GM21447 (cell line): ENCODE data around the gene GRIK3.

Experiments used
- ATAC-seq: cut with Tn5 transposase; IDR thresholded peaks from one replicate; pipeline ENCODE4 v1.9.1; 2021; ENCODE audit not compliant: unreplicated experiment

GRIK3 gene

DNA sequence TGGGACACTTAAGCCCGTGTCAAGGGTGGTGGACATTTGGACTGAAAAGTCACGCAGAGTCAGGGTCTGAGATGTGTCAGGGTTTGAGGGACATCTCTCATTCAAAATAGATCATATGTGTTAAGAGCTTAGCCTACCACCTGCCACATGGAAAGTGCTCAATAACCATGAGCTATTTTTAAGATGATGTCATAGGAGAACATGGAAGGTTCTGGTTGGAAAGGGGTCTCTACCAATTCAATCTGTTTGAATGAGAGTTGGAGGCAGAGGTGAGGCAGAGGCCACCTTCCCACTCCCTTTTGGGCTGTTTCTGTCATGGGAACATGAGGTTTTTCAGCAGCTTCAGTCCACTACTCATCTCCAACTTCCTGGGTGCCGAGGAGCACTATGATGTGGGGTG, 239.9 kb downstream of the GRIK3 start:
- ATAC-seq: no peak

DNA sequence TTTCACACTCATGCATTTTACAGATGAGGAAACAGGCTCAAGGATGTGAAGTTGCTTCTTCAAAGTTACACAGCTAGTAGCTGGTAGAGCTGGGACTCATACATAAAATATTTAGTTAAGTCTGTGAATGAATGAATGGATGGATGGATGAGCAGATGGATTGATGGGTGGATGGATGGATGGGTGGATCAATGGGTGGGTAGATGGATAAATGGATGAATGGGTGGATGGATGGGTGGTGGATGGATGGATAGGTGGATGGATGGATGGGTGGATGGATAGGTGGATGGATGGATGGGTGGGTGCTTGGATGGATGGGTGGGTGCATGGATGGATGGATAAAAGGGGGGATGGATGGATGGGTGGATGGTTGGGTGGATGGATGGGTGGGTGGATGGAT, 240.9 kb downstream of the GRIK3 start:
- no peak for ATAC-seq

DNA sequence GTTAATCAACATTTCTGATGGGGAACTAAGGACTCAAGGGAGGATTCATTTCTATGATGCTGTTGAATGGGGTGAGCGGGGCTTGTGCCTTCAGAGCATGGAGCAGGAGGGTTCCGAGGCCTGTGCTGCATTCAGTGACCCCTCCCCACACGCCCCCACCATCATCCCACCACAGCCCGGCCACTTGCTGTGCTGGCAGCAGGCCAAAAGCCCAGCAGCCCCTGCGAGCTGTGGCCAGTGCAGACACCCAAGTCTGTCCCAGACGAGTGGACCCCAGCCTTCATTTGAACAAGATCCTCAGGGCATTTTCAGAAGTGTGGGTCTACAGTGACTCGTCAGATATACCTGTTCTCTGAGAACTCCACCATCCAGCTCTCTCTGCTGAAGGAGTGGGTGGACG, 242.0 kb downstream of the GRIK3 start:
- ATAC-seq: no peak

DNA sequence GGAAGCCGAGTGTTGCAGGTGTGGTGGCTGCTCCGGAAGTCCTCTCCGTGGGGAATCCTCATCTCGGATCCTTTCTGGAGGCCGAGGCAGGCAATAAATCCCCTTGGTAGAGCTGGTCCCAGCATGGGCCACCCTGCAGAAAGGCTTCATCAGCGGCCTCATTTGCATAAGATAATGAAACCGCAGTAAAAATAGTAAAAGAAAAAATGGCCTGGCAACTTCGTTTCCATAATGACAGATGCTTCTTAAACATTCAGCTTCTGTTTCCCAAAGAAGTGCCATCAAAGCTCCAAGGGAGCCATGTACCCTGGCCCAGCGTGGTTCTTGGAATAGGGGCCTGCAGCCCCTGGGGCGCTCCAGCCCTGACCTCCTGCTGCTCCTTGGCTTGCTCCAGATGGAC, 244.1 kb downstream of the GRIK3 start:
- no peak for ATAC-seq

DNA sequence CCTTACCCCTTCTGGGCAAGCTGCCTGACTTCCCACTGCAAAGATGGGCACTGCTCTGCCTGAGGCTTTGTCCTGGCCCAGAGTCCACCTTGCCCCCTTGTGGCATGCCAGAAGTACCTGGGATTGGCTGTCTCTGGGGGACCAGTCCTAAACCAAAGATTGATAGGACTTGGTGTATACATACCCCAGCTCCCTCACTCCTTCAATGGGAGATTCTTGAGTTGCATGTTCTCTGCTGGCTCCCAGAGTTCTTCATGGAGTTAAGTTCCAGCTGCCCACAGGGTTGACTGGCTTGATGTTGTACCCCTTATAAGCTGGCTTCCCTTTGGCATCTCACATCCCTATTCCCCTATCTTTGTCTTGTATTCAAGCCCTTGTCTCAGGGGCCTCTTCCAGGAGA, 244.8 kb downstream of the GRIK3 start:
- no peak for ATAC-seq

DNA sequence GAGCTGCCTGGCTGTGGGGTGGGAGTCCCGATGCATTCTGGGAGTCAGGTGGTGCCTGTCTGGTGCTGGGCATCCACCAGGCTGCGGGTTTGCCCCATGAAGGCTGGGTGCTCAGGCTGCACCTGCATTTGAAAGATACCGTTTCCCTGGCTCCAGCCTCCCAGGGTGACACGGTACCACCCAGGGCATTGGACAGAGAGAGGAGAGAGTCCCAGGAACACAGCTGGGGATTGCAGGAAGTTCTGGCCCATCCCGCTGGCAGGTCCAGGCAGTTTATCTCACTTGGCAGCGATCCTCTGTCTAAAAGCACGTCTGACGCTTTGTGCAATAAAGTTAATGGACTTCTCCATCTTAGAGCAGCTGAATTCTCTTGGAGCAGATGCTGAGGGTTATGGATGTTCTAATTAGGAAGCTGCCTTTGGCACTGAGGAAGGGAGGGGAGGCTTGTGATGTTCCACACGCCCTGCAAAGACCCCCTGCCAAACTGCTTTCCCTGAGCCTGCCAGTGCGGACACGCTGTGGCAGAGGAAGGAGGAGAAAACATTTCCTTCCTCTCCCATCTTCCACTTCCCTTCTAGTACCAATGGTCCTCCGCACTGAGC, 246.9 kb downstream of the GRIK3 start:
- no peak for ATAC-seq

DNA sequence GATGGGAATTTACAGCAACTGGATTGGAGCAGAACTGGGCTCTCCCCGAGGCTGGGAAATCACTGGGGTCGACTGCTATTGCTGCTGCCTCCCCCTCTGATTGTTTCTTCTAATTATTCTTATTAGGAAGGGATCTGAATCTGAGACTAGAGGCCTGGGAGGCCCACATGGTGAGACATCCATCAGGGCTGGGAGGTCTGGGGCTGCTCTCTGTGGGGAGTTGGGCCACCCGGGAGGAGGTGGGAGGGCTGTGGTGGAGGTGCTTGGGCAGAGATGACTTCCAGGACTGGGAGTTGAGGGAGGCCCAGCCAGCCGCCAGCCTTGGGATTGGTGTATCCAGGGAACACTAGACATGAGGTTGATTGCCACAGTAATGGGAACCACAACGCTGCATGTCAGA, 247.9 kb downstream of the GRIK3 start:
- ATAC-seq: no peak

DNA sequence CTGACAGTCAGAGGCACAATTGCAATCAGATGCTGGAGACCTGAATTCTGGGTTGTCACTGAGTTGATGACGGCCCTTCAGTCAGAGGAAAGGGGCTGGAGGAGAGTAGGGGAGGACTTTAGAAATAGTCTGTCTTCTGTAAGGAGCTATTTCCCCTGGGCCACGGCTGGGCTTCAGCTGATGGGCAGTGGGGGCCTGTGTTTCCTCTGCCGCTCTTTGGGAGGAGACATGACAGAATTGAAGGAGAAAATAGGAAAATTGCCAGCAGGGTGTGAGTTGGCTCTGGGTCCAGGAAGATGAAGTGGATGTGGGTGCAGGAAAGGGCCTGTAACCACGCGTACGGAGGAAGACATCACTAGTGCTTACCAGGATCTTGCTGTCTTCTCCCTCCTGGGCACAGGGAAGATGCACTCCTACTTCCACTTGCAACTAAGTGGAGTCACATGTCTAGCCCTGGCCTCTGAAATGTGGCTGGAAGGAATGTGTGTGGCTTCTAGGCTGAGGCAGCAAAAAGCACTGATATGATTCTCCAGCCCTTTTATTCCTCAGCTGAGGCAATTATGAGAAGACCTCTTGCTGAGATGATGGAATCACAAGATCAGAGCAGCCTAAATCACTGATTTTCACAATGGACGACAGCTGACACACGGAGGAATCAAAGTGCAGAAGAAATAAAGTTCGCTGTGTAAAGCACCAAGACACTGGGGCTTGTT, 250.0 kb downstream of the GRIK3 start:
- no peak for ATAC-seq

DNA sequence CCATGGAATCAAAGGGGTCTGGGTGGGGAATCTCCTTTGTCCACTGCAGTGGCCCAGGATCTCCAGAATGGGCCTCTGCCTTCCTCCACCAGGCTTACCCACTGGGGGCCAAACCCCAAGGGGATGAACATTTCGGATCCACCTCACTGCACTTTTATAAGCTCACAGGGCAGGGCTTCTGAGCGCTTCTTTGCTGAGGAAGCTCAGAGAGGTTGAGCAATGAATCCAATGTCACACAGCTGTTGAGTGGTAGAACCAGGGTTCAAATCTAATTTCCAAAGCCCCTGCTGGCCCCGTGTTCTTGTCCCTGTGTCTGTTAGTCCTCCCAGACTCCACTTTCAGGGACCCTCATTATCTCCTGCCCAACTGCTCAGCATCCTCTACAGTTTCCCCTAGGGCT, 250.8 kb downstream of the GRIK3 start:
- no peak for ATAC-seq

DNA sequence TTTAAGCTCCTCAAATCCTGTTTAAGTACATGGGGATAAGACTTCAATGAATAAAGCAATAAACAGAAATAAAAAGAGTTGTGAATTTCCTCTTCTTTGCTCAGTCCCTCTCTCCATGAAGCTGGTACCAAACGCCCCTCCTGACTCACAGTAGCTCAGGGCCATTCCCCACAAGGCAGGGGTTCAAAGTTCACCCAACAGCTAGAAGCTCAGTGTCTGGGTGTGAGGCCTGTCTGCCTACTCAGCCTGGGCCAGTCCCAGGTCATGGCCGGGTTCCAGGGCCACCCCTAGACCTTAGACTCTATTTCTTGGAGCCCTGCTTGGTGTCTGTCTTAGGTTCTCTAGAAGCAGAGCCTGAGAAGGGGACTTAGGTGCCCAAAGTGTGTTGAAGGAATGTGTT, 251.5 kb downstream of the GRIK3 start:
- no peak for ATAC-seq

DNA sequence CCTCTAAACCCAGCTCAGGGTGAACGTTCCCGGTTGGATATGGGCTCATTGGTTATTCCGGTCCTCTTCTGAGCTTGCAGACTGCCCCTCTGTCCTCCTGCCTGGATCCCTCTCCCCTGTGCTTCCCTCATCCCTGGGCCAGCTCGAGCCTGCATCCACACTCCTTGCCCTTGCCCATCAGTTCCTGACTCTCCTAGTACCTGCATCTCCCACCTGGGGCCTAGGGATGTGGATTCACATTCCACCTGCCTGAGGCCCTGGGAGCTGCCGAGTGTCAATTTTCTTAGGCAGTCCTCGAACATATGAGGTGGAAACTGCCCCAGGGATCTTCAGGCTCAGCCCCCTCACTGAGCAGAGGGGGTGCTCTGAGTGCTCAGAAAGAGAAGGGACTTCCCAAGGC, 252.2 kb downstream of the GRIK3 start:
- ATAC-seq: no peak

DNA sequence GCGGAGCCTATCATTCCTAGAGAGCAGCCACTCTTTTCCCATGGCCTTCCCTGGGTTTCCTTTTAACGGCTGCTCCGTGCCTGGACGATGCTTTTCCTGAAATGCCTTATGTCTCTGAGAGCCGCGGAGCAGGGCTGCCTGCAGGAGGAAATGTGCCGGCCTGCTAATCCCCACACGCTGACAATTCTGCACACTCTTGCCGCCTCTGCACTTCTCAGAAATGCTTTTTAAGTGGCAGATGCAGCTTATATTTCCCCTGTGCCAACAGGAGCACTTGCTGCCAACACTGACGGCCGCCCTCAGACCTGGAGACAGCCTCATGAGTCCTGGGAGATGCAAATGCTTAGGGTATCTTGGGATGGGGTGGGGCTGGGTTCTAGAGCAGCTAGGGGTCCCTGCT, 253.2 kb downstream of the GRIK3 start:
- no peak for ATAC-seq

DNA sequence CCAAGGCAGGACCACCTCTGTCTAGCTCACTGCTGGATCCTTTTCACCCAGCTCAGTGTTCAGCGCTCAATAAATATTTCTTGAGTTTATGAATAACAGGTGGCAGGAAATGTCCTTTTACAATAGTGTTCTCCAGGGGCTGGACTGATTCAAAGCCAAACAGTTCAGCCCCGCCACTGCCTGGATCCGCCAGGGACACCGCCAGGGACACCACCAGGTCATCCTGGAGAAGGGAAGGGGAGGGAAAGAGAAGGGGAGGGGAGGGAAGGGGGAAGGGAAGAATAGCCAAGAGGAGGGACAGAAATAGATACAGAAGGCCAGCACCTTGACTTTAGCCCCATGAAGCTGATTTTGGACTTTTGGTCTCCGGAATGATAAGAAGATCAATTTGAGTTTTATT, 255.6 kb downstream of the GRIK3 start:
- no peak for ATAC-seq

DNA sequence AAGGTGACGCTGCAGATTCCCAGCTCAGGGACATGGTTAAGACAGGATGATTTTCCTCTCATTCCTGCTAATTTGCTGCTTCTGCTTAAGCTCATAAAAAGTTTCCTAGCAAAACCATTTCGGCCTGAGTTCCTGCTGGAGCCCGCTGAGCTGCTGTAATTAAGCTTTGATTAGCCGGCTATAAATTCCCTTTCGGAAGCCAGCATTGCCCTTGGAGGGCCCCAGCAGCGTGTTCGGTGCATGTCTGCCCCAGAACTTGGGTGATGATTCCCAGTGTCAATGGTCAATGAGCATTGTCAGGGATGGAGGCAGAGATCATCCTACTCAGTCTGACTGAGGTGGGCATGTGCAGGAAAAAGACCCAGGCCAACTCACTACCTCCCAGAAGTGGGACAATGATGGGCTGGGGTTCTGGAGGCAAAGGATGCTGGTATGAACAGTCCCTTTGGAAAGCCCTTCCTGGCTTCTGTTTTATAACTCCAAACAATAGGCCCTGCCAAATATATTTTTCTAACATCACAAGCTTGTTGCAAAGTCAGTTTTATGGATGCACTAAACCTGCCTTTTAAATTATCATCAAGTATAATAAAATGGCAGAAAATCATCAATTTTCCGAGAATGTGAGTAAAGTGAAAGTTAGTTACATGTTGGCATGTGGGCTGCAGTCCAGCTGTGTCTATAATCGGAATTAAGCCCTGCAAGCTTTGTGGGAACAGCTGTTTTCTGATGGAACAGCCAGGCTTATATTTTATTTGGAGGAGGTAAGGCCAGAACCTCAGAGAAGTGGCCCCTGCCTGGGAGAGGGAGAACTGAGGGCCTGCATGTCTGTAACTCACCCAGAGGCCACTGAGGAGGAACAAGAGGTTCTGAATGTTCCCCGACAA, 257.1 kb downstream of the GRIK3 start:
- ATAC-seq: no peak

DNA sequence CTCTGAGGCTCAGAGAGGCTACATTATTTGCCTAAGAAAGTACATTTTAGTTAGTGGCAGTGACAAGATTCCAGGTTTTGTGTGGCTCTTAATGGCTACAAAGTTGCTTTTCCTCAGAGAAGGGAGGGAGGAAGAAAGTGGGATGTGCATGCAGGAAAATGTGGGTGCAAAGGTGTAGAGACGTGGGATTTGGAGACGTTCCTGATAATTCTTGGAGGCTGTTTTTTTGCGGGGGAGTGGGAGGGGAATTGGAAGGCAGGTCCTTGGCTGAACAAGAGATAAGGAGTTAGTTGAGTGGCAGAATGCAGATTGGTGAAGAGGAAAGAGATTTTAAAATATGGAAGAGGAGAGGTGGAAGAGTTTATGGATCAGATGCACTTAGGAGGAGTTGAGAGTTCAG, 258.1 kb downstream of the GRIK3 start:
- ATAC-seq: no peak

DNA sequence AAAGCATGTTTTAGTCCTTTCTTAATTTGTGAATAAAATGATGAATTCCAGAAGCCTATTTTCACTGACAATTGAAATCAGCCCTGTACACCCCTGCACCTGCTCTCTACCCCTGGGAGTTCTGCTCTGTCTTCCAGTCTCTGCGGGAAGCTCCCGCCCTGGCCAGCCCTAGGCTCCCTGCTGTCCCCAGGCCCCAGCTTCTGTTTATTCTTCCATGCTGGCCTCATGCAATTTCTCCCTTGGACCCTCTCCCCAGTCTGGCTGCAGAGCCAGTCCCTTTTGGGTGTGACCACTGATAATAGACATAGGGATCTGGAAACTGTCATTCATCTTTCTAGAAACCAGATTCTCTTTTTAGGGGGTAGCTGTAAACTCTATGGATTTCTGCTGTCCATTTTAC, 258.6 kb downstream of the GRIK3 start:
- ATAC-seq: no peak

DNA sequence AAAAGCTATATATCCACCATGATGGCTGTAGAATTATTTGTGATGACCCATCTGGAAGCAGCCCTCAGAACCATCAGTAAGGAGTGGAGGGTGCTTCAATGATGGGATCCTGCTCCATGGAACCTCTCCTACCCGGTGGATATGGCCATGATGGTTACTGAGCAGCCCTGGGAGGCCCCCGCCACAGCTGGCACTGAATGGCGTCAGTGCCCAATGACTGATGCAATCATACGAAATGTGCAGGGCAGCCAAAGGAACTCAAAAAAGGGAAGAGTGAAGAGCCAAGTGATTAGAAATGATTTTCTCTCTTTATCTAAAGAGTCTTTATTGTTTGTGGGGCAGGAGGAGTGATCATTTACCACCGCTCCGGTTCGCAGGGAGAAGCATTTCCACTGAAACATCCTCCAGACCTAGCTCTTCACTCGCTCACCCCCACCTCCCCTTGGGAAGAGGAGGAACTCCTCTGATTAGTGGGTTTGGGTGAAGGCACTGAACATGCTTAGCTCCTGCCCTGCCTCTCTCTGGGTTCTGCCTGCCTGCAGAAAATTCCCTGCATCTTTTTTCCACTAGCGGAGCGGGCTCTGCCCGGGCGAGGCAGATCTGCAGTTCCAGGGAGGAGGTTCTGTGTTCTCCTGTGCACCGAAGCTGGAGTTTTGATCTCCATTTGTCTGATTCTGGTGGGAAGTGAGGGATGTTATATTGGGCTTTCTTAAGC, 260.3 kb downstream of the GRIK3 start:
- ATAC-seq: no peak

DNA sequence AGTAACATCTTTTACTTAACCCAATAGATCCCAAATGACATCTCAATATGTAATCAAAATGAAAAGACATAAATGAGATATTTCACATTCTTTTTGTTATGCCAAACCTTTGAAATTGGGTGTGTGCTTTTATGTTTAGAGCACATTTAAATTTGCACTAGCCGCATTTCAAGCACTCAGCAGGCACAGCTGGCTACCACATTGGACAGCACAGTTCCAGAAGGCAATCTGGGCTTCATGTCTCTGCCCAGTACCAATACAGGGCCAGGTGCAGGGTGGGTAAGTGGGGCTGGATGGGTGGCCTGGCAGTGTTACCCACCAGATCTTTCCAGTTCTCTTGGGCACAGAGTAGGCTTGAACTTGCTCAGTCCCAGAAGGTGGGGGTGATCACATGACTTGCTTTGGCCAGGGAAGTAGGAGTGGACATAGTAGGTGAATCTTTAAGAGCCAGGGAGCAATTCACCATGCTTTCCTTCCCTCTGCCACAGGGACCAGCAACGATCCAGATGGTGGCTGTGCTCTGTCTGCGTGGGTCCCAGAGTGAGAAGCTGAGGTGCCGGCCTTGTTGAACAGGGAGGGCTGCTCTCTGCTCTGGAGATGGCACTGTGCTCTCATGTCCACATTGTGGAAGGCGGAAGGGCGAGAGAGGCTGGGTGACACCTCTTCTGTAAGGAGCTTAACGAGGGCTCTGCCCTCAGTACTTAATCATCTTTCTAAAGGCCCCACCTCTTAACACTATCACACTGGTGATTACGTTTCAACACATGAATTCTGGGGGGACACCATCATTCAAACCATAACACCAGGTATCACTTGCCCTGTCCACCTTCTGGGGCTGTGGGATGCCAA, 261.4 kb downstream of the GRIK3 start:
- ATAC-seq: no peak

DNA sequence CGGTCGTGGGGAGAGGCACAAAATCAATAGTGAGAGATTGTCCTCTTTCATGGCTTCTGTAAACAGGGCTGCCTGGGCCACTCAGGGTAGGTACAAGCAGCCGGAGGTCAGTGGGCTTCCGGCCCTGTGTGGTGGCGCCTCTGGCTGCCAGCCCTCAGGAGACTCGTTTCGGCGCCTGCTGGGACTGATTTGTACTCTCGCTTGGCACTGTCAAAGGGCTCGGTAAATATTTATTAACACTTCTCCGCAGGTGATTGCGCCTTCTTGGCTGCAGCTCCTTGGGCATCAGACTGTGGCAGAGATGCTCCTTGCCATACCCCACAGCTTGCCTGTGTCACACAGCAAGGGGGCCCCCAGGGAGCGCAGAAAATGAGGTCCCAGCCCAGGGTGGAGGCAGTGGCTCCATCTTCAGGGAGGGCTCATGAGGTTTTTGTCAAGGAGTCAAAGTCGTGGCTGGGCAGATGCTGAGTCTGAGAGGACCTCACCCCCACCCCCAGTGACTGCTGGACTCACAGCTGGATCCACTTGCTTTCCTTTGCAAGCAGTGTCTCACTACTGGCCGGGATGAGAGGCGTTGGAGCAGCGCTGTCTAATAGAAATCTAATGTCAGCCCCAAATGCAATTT, 262.5 kb downstream of the GRIK3 start:
- ATAC-seq: no peak

DNA sequence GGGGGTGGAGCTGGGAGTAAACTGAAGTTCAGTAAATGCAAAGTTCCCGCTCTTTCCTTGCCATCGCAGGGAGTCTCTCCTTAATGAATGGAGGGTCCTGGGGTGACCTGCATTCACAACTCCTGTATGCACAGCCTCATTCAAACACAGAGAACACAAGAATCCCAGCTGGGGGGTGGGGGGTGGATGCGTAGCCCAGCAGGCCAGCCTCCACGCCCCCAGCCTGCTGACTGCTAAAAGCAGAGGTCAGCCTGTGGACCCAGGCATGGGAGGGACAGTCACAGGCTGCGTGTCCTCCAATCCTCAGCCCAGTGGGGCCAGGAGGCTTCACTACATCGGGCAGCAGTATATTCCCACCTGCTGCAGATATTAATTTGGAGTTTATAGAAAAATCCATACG, 263.1 kb downstream of the GRIK3 start:
- no peak for ATAC-seq
